ENCODE results near the gene SMAD5. TPM values are rescaled to one million over a fixed set of nuclear protein-coding genes. Genes with fewer than 3 reads are reported as not detected.

The SMAD5 gene
- total RNA-seq (2014; rRNA removed; shearing (Covaris generic)) = 55.9 and 58.8 TPM in 2 replicates

DNA sequence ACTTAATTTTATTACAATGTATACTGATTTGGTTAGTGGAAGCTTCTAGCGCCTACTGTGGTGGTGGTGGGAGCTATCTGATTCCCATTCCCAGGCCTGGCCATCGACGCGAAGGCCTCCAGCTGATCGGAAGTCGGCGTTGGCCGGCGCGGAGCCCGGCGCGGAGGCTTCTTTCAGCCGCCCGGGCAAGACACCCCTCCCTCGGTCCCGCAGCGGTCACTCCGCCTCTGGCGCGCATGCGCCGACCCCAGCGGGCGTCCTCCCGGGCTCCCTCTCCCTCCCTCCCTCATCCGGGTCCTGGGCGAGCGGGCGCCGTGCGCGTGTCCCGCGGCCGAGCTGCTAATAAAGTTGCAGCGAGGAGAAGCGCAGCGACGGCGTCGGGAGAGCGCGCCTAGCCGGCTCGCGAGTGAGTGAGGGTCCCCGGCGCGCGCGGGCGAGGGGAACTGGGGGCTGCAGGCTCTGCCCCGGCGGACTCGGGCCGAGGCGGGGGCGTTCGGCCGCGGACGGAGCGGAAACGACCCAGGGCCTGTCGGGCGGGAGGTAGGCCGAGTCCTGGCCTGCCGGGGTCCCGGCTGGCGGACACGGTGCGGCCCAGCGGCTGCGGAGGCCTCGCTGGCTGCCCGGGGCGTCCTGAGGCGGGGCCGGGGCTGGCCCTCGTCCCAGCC lies at the start of gene SMAD5:
TSS of gene SMAD5 (plus strand) at position 289 of the 665 bp plus-strand sequence. CDS start 20,916 bp downstream, outside the sequence.
- DNase-seq (ENCODE audit: low spot score) = peak; percentile 90

DNA sequence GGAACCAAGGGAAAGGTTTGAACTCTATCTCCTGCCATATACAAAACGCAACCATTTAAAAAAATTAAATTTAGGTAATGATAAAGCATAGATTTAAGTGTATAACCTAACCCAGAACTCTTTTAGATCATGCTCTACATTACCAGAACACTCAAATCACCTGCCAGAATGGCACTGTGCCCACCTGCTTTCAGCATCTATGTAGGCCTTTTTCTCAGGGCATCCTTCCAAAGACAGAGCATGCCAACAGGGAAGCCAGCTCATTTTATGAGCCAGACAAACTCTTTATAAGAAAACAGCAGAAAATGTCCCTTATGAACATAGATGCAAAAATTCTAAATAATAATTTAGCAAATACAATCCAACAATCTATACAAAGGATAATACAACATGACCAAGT lies 47.9 kb upstream of the SMAD5 start:
- DNase-seq (ENCODE audit: low spot score) = no peak

DNA sequence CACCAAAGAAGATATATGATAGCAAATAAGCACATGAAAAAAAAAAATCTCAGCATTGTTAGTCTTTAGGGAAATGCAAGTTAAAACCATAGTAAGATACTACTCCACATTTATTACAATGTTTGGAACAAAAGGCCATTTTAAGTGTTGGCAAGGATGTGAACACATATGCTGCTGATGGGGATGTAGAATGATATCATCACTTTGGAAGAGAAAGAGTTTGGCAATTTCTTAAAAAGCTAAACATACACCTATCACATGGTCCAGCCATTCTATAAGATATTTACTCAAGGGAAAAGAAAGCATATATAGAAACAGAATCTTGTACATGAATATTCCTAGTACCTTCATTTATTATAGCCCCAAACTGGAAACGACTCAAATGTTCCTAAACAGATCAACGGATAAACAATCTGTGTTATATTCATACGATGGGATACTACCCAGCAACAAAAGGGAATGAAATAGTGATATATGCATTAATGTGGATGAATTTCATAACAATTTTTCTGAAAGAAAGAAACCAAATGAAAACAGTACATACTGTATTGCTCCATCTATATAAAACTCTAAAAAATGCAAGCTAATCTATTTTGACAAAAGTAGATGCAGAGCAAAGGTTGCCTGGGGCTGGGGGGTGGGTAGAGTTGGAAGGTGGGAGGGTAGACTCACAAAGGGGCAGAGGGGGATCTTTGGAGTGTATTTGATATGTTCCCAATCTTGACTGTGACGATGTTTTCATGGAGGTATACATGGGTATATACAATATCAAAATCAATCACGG lies 45.7 kb upstream of the SMAD5 start:
- no peak for DNase-seq (ENCODE audit: low spot score)

DNA sequence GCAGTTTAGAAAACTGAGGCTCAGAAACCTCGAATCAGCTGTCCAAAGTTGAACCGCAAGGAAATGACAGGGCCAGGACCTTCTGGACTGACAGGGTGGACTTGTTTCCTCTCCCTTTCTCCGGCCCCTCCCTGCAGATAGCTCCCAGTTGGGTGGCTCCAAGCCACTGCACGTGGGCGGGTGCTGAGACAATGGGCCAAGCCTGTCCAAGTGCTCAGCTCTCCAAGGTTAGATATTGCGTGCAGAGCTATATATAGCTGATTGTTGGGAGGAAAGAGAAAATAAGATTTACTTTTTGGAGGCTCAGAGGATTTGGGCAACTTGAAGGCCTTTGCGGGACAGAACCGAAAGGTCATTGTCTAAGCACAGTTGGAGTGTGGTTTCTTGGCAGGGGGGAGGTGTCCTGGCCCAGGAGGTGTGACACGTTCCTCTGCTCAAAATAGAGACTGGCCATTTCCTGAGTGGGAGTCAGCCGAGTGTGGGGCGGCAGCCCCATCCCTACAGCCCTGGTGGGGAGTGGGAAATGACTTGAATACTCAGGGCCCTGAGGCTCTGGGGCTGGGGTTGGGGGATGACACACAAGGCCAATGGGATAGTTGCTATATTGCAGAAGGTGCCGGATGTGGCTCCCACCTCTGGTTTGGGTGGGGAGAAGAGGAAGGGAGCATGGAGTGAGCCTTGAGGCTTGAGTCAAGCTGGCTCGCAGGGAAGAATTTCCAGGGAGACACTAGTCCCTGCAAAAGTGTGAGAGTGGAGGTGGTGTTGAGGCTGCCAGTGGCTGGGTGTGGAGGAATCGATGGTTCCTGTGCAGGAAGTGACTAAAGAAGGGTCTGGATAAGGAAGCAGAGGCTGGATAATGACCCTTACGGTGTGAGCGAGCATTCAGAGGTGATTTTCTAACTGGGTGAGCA lies 44.4 kb upstream of the SMAD5 start:
- no peak for DNase-seq (ENCODE audit: low spot score)

DNA sequence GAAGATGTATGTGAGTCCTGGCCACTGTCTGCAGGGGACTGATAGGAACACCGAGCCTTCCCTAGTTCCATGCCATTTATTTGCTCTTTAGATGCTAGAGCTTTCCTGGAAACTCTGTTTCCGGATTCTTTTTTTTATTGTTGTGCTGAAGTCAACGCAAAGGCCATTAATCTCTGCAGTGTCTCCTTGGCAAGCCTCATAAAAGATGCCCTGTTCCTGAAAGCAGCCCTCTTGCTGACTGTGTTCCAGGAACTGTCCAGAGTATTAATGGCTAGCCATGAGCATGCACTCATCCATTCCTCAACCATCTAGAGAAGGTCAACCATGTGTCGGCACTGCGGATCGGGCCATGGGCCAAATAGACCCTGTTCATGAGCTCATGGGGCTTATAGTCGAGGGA lies 42.9 kb upstream of the SMAD5 start:
- peak; percentile 62 for DNase-seq (ENCODE audit: low spot score)

DNA sequence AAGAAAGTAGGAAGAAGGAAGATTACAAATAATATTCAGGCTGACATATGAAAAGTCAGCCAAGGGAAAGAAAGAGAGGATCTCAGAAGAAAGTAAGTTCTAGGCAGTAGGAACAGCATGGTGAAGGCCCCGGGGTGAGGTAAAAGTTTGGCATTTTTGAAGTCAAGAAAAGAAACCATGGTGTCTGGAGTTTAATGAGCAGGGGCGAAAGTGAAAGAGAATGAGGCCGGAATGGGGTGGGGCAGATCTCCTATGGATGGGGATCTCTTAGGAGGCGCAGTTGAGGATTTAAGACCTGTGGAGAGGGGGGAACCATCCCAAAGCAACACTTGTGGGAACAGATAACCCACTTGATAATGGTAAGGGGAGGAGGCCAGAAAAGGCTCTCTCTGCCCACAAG lies 42.3 kb upstream of the SMAD5 start:
- DNase-seq (ENCODE audit: low spot score) = no peak

DNA sequence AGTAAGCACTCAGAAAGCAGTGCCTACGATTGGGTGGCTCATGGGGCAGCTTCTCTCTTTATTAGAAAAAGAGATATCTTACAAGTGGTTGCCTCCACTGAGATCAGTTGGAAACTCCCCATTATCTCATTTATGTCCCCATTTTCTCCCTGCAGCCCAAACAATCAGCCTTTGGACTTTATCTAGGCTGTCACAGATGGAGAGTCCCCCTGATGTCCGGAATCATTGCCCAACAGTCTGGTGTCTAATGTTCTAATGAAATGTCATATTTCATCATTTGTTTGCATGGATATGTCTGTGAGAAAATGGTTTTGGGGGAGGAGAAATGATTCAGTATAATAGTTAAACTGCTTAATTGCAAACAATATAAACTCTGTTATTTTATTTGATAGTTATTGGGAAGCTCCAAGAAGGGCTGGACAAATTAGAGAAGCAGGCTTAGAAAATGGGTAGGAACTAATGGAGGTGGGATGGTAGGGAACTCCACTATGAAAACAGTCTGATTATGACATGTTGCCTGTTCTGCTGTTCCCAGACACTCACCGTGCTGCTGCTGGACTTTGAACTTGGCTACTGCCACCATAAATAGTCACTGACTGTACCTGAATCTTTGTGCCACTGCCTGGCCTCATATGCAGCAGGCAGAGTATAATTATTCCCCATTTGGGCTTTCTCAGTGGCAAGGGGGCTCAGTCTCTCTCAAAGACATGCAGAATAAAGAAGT lies 38.3 kb upstream of the SMAD5 start:
- no peak for DNase-seq (ENCODE audit: low spot score)

DNA sequence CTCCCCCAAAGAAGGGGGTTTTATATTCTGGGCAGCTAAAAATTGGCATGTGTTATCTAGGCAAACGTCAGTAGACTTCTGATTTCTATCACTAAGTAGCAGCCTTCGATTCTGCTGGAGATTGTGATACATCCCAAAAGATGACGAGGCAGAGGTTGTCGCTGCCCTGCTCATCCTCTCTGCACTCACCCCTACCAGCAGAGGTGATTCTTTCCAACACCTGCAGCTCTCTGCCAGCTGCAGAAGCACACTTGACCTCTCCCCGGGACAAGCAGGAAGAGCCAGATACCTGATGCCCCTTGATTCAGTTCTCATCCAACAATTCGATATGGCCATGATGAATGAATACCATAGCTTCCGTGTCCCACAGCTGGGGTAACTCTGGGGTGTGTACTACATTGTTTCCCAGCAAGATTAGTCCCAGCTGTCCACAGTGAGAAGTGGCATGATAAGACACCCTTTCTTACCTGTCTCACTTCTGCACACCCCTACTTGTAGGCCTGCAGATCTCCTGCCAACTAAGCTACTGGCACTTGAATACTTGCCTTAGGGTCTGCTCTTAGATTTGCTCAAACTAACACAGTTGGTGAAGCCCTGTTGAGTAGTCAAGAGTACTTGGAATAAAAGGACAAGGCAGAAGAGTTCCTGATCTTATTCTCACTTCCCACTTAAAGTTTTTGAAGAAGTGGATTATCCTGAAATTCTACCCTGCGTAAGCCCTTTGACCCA lies 37.6 kb upstream of the SMAD5 start:
- DNase-seq (ENCODE audit: low spot score) = no peak

DNA sequence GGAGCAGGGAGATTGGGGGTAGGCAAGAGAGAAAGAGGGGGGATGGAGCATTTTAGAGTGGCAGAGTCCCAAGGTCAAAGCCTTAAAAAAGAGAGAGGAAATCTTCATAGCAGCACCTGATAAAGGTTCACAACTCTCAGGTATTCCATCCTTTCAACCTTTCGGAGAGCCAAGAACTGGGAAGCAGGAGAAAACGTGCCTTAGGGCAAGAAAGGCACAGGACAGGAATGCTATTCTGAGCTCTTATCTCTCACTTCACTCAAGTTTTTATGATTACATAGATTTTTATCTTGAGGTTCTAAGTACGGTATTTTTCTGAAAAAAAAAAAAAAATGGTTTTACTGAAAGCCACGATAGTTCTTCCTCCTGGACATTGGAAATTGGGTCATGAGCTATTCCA lies 34.5 kb upstream of the SMAD5 start:
- no peak for DNase-seq (ENCODE audit: low spot score)

DNA sequence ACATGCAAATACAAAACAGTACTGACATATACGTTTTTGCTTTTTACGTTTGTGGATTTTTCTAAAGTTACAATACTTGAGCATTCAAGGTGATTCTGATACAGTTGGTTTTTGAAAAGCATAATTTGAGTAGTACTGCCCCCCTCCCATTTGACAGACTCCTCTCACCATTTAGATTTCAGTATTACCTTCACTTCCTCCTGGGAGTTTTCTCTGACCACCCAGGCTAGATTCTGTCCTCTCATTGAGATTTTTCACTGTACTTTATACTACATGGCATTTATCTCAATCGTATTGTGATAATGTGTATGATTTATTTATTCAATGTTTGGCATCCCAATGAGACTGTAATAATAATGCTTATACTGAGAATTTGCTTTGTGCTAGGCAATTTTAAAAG lies 32.8 kb upstream of the SMAD5 start:
- no peak for DNase-seq (ENCODE audit: low spot score)

DNA sequence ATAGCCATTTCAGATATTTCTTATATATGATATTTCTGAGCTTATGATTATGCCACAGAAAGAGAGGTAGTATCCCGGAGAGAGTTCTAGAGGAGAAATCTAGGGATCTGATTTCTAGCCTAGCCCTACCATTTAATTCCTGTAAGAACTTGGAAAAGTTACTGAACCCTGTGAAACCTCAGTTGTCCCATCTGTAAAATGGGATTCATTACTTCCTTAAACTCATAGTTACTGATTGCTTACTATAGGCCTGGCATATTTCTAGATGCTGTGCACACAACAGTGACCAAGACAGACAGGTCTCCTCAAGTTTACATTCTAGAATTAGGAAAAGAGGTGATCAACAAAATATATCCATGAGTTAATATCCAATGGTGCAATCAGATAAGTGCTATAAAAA lies 30.8 kb upstream of the SMAD5 start:
- DNase-seq (ENCODE audit: low spot score) = no peak

DNA sequence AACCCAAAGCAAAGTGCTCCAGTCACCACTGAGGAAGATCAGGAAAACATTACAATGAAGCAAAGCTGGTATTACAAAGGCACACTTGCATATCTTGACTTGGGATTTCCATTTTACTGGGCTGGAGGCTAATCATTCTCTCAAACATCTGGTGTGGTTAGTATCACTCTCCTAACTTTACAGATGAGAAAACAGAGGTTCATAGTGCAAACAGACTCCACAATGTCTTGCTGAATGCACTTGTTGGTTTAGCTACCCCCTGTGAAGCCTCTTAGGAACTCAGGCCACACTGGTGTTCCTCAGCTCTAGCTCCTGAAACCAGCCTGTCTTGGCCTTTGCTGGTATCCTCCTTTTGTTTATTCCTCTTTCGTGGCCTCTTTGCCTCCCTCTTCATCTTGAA lies 29.5 kb upstream of the SMAD5 start:
- no peak for DNase-seq (ENCODE audit: low spot score)

DNA sequence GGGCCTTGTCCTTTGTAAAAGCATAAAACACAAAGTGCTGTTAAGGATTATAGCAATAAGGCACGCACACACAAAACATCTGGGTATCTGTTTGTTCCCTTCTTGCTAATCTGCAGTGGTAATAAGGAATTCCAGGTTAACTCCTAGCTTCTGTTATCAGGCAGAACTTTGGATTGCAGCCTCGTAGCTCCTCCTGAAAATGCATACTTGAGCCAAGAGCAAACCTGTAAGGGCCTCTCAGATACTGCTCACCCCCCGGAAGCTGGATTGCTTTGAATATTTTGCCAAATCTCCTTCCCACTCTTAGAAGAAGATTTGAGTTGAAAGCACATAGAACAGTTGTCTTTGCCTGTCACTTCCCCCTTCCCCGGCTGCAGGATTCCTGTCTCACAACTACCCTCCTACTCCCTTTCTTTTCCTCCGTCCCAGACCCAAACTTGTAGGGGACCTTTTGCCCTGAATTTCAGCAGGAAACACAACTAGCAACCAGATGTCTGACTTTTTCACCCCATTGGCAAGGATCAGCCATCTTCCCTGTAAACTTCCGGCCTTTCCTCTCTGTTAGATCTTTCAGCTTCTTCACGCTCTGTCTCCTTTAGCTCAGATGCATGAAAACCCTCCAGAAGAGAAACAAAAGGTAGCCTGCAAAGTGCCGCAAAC lies 28.2 kb upstream of the SMAD5 start:
- no peak for DNase-seq (ENCODE audit: low spot score)

DNA sequence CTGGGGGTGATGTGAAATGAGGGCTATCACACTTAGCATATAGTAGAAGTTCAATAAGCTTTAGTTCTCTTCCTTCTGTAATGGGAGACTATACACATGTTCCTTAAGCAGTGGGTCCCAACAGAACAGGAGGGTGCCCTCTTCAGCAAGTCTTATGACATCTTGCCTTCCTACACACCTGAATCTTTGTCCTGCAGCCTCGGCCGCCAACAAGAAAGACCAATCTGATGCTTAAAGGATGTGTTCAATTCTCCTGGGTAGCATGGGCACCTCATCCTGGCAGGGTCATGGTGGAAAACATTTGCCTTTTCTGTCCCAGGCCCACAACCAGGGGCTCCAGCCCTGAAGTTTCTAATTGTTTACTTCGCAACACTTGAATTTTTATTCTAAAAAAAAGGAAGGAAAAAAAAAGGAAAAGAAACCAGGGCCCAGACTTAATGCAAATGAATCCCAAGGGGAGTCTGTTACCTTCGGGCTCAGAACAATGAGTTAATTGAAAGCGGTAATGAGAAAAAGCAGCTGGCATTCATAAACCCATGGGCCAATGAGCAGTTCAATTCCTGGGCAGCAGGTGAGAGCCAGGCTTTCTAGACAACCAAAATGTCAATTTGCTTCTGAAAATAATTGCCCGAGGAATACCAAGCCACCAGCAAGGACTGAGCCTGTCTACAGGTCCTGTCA lies 26.2 kb upstream of the SMAD5 start:
- DNase-seq (ENCODE audit: low spot score) = no peak

DNA sequence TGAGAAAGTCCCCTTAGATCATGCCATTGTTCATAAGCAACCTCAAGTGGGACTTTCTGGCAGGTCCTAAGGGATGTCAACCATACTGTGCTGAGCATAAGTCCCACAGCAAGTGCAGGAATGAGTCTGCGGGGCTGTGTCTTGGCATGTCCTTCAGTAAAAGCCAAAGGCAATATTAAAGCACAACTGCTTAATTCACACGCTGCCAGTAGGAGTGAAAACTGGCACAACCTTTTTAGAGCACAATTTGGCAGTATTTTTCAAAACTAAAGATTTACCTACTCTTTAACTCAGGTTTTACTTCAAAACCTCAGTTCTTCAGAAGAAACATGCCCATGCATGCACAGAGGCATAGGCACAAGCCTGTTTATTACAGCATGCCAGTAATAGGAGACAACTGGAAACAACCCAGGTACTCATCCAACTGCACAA lies 24.4 kb upstream of the SMAD5 start:
- DNase-seq (ENCODE audit: low spot score) = no peak

DNA sequence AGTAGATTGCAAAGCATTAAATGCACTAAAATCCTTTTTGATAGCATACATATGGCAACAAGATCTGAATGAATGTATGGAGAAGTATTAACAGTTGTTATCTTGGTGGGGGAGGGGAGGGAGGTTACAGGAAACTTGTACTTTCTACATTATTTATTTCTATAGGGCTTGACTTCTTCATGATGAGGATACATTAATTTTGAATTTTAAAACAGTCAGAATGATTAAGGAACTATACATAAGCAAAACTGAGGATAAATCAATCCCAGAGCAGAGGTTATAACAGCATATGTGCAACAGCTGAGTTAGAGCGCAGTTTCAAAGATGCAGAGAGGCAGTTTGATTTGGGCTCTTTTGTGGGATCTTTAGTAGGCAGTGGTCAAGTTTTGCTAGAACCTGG lies 23.9 kb upstream of the SMAD5 start:
- DNase-seq (ENCODE audit: low spot score) = no peak

DNA sequence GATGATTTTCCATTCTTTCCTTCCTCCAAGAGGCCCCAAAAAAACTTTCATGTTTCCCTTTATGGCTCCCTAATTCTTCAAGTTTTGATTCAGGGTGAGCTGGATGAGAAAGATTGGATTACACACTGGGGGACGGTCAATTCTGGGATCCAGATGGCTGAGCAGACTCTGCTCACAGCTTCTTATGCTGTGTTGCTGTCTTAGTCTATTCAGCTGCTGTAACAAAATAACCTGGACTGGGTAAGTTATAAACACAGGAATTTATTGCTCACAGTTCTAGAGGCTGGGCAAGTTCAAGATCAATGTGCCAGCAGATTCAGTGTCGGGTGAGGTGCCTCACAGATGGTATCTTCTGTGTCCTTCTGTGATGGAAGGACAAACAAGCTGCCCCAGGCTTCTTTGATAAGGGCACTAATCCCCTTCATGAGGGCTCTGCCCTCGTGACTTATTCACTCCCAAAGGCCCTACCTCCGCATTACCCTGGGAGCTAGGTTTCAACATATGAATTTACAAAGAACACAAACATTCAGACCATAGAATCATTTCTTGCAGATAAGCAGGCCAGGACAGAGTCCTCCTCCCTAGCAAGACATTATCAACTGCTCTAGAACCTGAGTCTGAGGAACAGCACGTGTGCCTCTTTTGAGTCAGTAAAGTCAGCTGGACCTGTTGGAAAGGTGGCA lies 23.1 kb upstream of the SMAD5 start:
- DNase-seq (ENCODE audit: low spot score) = no peak

DNA sequence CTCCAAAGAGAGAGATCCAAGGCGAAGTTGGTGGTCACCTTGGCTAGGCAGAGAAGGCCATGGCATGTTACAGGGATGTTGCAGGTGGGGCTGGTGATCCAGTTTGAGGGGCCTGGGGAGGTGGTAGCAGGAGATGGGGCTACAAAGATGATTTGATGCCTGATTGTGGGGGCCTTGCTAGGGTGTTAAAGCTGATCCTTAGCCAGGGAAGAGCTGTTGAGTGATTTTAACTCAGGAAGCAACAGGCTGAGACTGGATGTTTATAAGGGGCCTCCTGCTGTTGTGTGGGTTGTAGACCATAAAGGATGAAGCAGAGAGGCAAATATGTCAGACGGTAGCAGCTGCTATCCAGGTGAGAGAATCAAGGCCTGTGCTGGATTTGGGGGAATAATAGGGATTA lies 19.0 kb upstream of the SMAD5 start:
- no peak for DNase-seq (ENCODE audit: low spot score)

DNA sequence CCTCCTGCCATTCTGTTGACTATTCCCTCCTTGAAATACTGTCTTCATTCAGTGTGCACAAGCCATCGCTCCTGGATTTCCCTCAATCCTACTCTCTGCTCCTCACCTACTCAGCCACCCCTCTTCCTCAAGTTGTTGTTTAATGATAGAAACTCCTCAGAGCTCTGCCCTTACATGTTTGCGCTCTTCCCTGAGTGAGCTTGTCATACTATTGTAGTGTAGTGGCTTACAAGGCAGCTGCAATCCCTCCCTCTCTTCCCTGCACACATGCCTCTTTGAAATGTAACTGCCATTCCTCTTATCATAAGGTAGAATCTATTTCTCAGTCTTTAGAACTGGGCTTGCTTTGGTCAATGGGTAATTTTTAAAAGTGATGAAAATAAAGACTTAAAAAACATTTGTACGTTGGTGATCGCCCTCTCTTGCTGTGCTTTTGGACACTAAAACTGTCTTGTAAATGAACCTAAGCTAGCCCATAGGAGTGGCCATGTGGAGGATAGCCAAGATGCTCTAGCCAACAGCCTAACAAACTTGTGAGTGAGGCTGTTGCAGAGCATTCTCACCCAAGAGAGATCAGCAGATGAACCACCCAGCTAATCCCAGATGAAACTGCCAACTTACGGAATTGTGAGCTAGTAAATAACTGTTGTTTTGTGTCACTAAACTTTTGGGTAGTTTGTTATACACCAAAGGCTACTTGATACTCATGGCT lies 18.1 kb upstream of the SMAD5 start:
- no peak for DNase-seq (ENCODE audit: low spot score)
